Measurements from ENCODE around the gene DHX8.

- TF ChIP-seq TAF1 (IDR thresholded peaks at IDR 0.05; ENCODE audit: borderline replicate concordance, insufficient read depth, low read length) (no peak), FOXP2 (optimal IDR thresholded peaks at IDR 0.05; ENCODE audit: borderline replicate concordance, extremely low read depth, extremely low read length, insufficient read depth) (no peak), POLR2AphosphoS5 (IDR thresholded peaks at IDR 0.05; ENCODE audit: low read depth, low read length) (no peak), SIN3A (IDR thresholded peaks at IDR 0.05; ENCODE audit: borderline replicate concordance, insufficient read depth, low read length) (no peak), REST (IDR thresholded peaks at IDR 0.05; ENCODE audit: insufficient read depth in 1 of 2, low read depth in 2 of 2, low read length in 2 of 2) (no peak)
These were observed 33.4 kb downstream of the DHX8 start for GRCh38 chr17:43517161-43517560.

Measured in PFSK-1 (cell line).